ENCODE results near the gene ARVCF. TPM values are rescaled to one million over a fixed set of nuclear protein-coding genes. Genes with fewer than 3 reads are reported as not detected.

The ARVCF gene
- total RNA-seq, 4 donors from 2014 or later = 10.7 to 21.2 (median 18.4) TPM

- Histone ChIP-seq H3K4me3 (peak overlapping the region; percentile 71 to 91 (median 78)), H3K4me1 (peaks cover 0 to 38% (median 14%) of the 10 kb centered on the region in 4 donors), H3K36me3 (no peaks in the 10 kb centered on the region), H3K27ac (peak overlapping the region; percentile 83 to 90 (median 86)), H3K9me3 (no peaks in the 10 kb centered on the region), H3K27me3 (no peaks in the 10 kb centered on the region)
- peak in 1 of 3 donors; percentile 38 for DNase-seq
- TF ChIP-seq CTCF (IDR thresholded peaks at IDR 0.05) (no peak), POLR2A (IDR thresholded peaks at IDR 0.05) (no peak)
Measured at GRCh38 chr22:19942157-19943081, 74.2 kb downstream of the ARVCF start.

DNA sequence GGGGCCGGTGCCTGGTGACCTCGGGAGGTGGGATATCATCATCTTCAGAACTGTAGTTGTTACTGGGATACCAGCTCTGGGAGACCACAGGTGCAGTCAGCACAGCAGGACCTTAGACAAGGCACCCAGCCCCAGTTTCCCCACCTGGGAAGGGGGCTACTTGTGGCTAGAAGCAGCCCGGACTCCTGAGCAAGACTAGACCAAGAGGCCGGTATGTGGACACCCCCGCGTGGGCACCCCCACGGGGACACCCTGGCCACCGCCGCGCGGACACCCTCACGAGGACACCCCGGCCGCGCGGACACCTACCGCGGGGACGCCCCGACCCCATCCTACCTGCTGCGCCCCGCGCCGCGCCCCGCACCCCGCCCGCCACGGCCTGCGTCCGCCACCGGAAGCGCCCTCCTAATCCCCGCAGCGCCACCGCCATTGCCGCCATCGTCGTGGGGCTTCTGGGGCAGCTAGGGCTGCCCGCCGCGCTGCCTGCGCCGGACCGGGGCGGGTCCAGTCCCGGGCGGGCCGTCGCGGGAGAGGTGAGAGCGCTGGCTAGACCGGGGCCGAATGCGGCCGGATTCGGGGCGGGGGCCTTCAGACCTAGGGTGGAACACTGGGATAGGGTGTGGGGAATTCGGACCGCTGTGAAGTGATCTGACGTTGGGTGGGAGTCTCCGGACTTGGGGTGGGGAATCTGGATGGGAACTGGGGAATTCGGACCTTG, 75.1 kb downstream of the ARVCF start, which contains the start of the genes COMT and TXNRD2:
Gene COMT, plus strand, starts transcription at position 408 of the 718 bp plus-strand sequence. CDS start 20,755 bp downstream, outside the sequence.
Gene TXNRD2, minus strand, starts transcription at position 454 of the 718 bp plus-strand sequence. Its CDS starts 15 bp downstream, at position 439.
- TF ChIP-seq POLR2A (IDR thresholded peaks at IDR 0.05) = peak; percentile 32 to 48
- peak in 1 of 6 experiments; percentile 4 for TF ChIP-seq CTCF (IDR thresholded peaks at IDR 0.05)
- Histone ChIP-seq H3K4me3 (peak within 1 kb of the TSS; percentile 71 to 91 (median 78)), H3K4me1 (peaks cover 0 to 35% (median 14%) of the 10 kb centered on the region in 4 donors), H3K9me3 (no peaks in the 10 kb centered on the region), H3K27ac (peak within 1 kb of the TSS; percentile 83 to 90 (median 86)), H3K27me3 (no peaks in the 10 kb centered on the region), H3K36me3 (no peaks in the 10 kb centered on the region)
- DNase-seq = peak; percentile 68 to 85 (median 82)

- TF ChIP-seq POLR2A (IDR thresholded peaks at IDR 0.05) = no peak
- TF ChIP-seq CTCF (IDR thresholded peaks at IDR 0.05) = no peak
- no peak for DNase-seq
Measured at GRCh38 chr22:19940536-19941364, 75.9 kb downstream of the ARVCF start.

GRCh38 chr22:19937616-19938473, 78.8 kb downstream of the ARVCF start:
- Histone ChIP-seq H3K9me3 (no peaks in the 10 kb centered on the region), H3K36me3 (no peaks in the 10 kb centered on the region), H3K27me3 (no peaks in the 10 kb centered on the region), H3K4me3 (no peak overlapping the region), H3K27ac (no peak overlapping the region), H3K4me1 (peaks cover 0 to 24% (median 11%) of the 10 kb centered on the region in 4 donors)
- TF ChIP-seq POLR2A (IDR thresholded peaks at IDR 0.05) (no peak), CTCF (IDR thresholded peaks at IDR 0.05) (no peak)
- no peak for DNase-seq

More at GRCh38 chr22:19940536-19941364, 75.9 kb downstream of the ARVCF start:
- Histone ChIP-seq H3K4me3 (peak overlapping the region; percentile 71 to 91 (median 78)), H3K27me3 (no peaks in the 10 kb centered on the region), H3K4me1 (peaks cover 0 to 35% (median 14%) of the 10 kb centered on the region in 4 donors), H3K9me3 (no peaks in the 10 kb centered on the region), H3K27ac (peak overlapping the region; percentile 83 to 90 (median 86)), H3K36me3 (no peaks in the 10 kb centered on the region)
